HepG2 (cell line): ENCODE results near the gene DRAXIN. TPM values are rescaled to one million over a fixed set of nuclear protein-coding genes. Genes with fewer than 3 reads are reported as not detected.

Experiments
- ATF3 ChIP-seq: sonication (generic); formaldehyde crosslinking; IDR thresholded peaks from 2 replicates; pipeline ENCODE4 v1.4.0; 2020; ENCODE audit warnings: missing genetic modification reagents
- EEA1 ChIP-seq: sonication (generic); formaldehyde crosslinking; IDR thresholded peaks from 2 replicates; pipeline ENCODE4 v1.5.1; 2020; ENCODE audit warnings: mild to moderate bottlenecking, missing genetic modification reagents, borderline replicate concordance
- KDM5B ChIP-seq: sonication (generic); formaldehyde crosslinking; IDR thresholded peaks from 2 replicates; pipeline ENCODE4 v1.4.0; 2020; ENCODE audit warnings: missing genetic modification reagents, mild to moderate bottlenecking, borderline replicate concordance
- RAD21 ChIP-seq: fragments of 450-650 bp; formaldehyde crosslinking; IDR thresholded peaks from 2 replicates; pipeline ENCODE4 v1.5.0; 2020; ENCODE audit warnings: mild to moderate bottlenecking
- SALL2 ChIP-seq: sonication (generic); formaldehyde crosslinking; IDR thresholded peaks from 2 replicates; pipeline ENCODE4 v1.8.1; 2023; ENCODE audit warnings: mild to moderate bottlenecking, missing genetic modification reagents, inconsistent platforms
- TCF12 ChIP-seq, 2 experiments: fragments of 450-650 bp in 1 of 2; sonication (generic) in 1 of 2; formaldehyde crosslinking in 1 of 2; IDR thresholded peaks; 2 replicates each; pipeline versions ENCODE4 v1.6.1 to v1.8.0; 2017 to 2022; ENCODE audit warnings: antibody characterized with exemption in 1 of 2, mild to moderate bottlenecking in 1 of 2, missing genetic modification reagents in 1 of 2, moderate library complexity in 1 of 2
- TSC22D2 ChIP-seq: sonication (generic); formaldehyde crosslinking; IDR thresholded peaks from 2 replicates; pipeline ENCODE4 v1.5.1; 2020; ENCODE audit warnings: missing genetic modification reagents, mild to moderate bottlenecking, borderline replicate concordance
- ZBTB40 ChIP-seq, 2 experiments: fragments of 450-650 bp in 1 of 2; sonication (generic) in 1 of 2; formaldehyde crosslinking in 1 of 2; IDR thresholded peaks; 2 replicates each; pipeline versions ENCODE4 v1.6.1 to v1.8.0; 2016 to 2022; ENCODE audit warnings: antibody characterized with exemption in 1 of 2, mild to moderate bottlenecking in 1 of 2, missing genetic modification reagents in 1 of 2
- ZMYM3 ChIP-seq: sonication (generic); formaldehyde crosslinking; IDR thresholded peaks from 2 replicates; pipeline ENCODE4 v1.5.1; 2020; ENCODE audit warnings: mild to moderate bottlenecking, missing genetic modification reagents
- ZNF430 ChIP-seq: sonication (generic); formaldehyde crosslinking; IDR thresholded peaks from 2 replicates; pipeline ENCODE4 v1.9.0; 2021; ENCODE audit warnings: mild to moderate bottlenecking, missing genetic modification reagents
- ZNF781 ChIP-seq: sonication (generic); formaldehyde crosslinking; IDR thresholded peaks from 2 replicates; pipeline ENCODE4 v1.5.1; 2020; ENCODE audit warnings: borderline replicate concordance, mild to moderate bottlenecking, missing genetic modification reagents; ENCODE audit errors: not compliant biosample characterization
- polyA plus RNA-seq, 8 experiments: library from polyadenylated mRNA; depleted of rRNA in 3 of 8; stranded (reverse) in 7 of 8; unstranded in 1 of 8; fragments of >200 nt; fragmentation: Illumina TruSeq in 4 of 8; extraction: Trizol in 4 of 8; gene quantifications; 2 replicates each; pipeline versions ENCODE4 v1.2.1 to v1.2.3, GENCODE V29; 2011 to 2016; ENCODE audit warnings: low read depth in 4 of 8, missing spikeins in 1 of 8, mixed read lengths in 1 of 8; ENCODE audit not compliant: insufficient read depth in 1 of 8
- total RNA-seq, 5 experiments: library from RNA; depleted of rRNA; stranded (reverse); fragments of >200 nt; fragmentation: Illumina TruSeq; extraction: Trizol; gene quantifications; 2 replicates each; pipeline ENCODE4 v1.2.3, GENCODE V29; 2016; ENCODE audit warnings: low read depth in 1 of 5
- TF ChIP-seq, protein P1 (sequence below): sonication (generic); formaldehyde crosslinking; IDR thresholded peaks from 2 replicates; pipeline ENCODE4 v1.4.0; 2020; ENCODE audit warnings: mild to moderate bottlenecking, missing genetic modification reagents, borderline replicate concordance

Gene DRAXIN
- total and polyA plus RNA-seq, 2 of the 13 experiments (the other 11 are each of a cell fraction or from before 2014, with no cell fraction given) = 0.02 TPM; not detected in 1

GRCh38 chr1:11680270-11681070 is 11.0 kb upstream of the DRAXIN start (continued):
- no peak for TF ChIP-seq ZBTB40 (IDR thresholded peaks at IDR 0.05)
- TF ChIP-seq ZBTB40 (CRISPR knock-in tag; IDR thresholded peaks at IDR 0.05) = peak; percentile 18; the same call in 1 of the 2 replicates
- 0 out of 2 replicates have a peak, but pooled peaks have one; percentile 27 for TF ChIP-seq ZNF430 (CRISPR knock-in tag)
- 0 out of 2 replicates have a peak, but pooled peaks have one; percentile 76 for TF ChIP-seq EEA1 (CRISPR knock-in tag)
- TF ChIP-seq RAD21 (CRISPR knock-in tag) = peak; percentile 10; the same call in 1 of the 2 replicates
- TF ChIP-seq, protein P1, sequence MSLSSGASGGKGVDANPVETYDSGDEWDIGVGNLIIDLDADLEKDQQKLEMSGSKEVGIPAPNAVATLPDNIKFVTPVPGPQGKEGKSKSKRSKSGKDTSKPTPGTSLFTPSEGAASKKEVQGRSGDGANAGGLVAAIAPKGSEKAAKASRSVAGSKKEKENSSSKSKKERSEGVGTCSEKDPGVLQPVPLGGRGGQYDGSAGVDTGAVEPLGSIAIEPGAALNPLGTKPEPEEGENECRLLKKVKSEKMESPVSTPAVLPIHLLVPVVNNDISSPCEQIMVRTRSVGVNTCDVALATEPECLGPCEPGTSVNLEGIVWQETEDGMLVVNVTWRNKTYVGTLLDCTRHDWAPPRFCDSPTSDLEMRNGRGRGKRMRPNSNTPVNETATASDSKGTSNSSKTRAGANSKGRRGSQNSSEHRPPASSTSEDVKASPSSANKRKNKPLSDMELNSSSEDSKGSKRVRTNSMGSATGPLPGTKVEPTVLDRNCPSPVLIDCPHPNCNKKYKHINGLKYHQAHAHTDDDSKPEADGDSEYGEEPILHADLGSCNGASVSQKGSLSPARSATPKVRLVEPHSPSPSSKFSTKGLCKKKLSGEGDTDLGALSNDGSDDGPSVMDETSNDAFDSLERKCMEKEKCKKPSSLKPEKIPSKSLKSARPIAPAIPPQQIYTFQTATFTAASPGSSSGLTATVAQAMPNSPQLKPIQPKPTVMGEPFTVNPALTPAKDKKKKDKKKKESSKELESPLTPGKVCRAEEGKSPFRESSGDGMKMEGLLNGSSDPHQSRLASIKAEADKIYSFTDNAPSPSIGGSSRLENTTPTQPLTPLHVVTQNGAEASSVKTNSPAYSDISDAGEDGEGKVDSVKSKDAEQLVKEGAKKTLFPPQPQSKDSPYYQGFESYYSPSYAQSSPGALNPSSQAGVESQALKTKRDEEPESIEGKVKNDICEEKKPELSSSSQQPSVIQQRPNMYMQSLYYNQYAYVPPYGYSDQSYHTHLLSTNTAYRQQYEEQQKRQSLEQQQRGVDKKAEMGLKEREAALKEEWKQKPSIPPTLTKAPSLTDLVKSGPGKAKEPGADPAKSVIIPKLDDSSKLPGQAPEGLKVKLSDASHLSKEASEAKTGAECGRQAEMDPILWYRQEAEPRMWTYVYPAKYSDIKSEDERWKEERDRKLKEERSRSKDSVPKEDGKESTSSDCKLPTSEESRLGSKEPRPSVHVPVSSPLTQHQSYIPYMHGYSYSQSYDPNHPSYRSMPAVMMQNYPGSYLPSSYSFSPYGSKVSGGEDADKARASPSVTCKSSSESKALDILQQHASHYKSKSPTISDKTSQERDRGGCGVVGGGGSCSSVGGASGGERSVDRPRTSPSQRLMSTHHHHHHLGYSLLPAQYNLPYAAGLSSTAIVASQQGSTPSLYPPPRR (CRISPR knock-in tag) = 0 out of 2 replicates have a peak, but pooled peaks have one; percentile 25
- no peak for TF ChIP-seq TCF12 (IDR thresholded peaks at IDR 0.05)
- 0 out of 2 replicates have a peak, but pooled peaks have one; percentile 18 for TF ChIP-seq TCF12 (CRISPR knock-in tag; IDR thresholded peaks at IDR 0.05)
- TF ChIP-seq ZMYM3 = no peak
- TF ChIP-seq KDM5B (CRISPR knock-in tag) = peak; percentile 69
- 0 out of 2 replicates have a peak, but pooled peaks have one; percentile 30 for TF ChIP-seq TSC22D2
- peak; percentile 18 for TF ChIP-seq ZNF781 (CRISPR knock-in tag)
- TF ChIP-seq SALL2 = no peak
- peak; percentile 10; the same call in 1 of the 2 replicates for TF ChIP-seq ATF3 (CRISPR knock-in tag)
